Esophagus muscularis mucosa (tissue), 4 donors: ENCODE data around the gene PSME3IP1. TPM values are rescaled to one million over a fixed set of nuclear protein-coding genes. Genes with fewer than 3 reads are reported as not detected.
A peak's percentile ranks its signal among the peaks of the same experiment; 100 is the strongest.

Experiments
- DNase-seq: peaks from one replicate; pipeline ENCODE4 v3.0.0-alpha.2; 2017; ENCODE audit errors: extremely low spot score
- H3K27ac ChIP-seq, 4 donors: fragments of 200-600 bp; sonication (generic); replicated peaks in 1 of 4; 1 replicate in 3 of 4; 2 replicates in 1 of 4; pipeline ENCODE4 v1.5.1; 2016 to 2019; ENCODE audit warnings: mild to moderate bottlenecking in 1 of 4
- H3K27me3 ChIP-seq, 4 donors: fragments of 200-600 bp; sonication (generic); one replicate each; pipeline versions ENCODE4 v1.5.1 to v1.6.0; 2016 to 2019
- H3K36me3 ChIP-seq, 4 donors: fragments of 200-600 bp; sonication (generic); one replicate each; pipeline ENCODE4 v1.5.1; 2016 to 2019
- H3K4me1 ChIP-seq, 4 donors: fragments of 200-600 bp; sonication (generic); one replicate each; pipeline ENCODE4 v1.5.1; 2016 to 2019
- H3K4me3 ChIP-seq, 4 donors: fragments of 200-600 bp; sonication (generic); 1 replicate in 2 of 4; 2 replicates in 2 of 4; pipeline ENCODE4 v1.5.1; 2016 to 2019; ENCODE audit warnings: mild to moderate bottlenecking in 4 of 4, moderate library complexity in 1 of 4
- H3K9me3 ChIP-seq, 4 donors: fragments of 200-600 bp; sonication (generic); 1 replicate in 3 of 4; 2 replicates in 1 of 4; pipeline ENCODE4 v1.5.1; 2016 to 2019
- CTCF ChIP-seq, 3 experiments: fragments of 200-600 bp in 2 of 3; fragments of 450-650 bp in 1 of 3; sonication (generic) in 2 of 3; IDR thresholded peaks; one replicate each; pipeline ENCODE4 v1.5.1; 2017 to 2019; ENCODE audit warnings: antibody characterized with exemption in 3 of 3, mild to moderate bottlenecking in 2 of 3, moderate library complexity in 1 of 3
- EP300 ChIP-seq: sonication (generic); formaldehyde crosslinking; IDR thresholded peaks from one replicate; pipeline ENCODE4 v1.6.1; 2017; ENCODE audit warnings: antibody characterized with exemption
- POLR2A ChIP-seq: fragments of 450-650 bp; IDR thresholded peaks from one replicate; pipeline ENCODE4 v1.6.1; 2017; ENCODE audit warnings: antibody characterized with exemption, moderate library complexity, mild to moderate bottlenecking, low read depth
- POLR2AphosphoS5 ChIP-seq, 2 donors: sonication (generic); formaldehyde crosslinking; IDR thresholded peaks; one replicate each; pipeline ENCODE4 v1.6.1; 2017; ENCODE audit warnings: antibody characterized with exemption in 2 of 2
- WGBS: methylation state at CpG from one replicate; pipeline ENCODE4 v1.1.5; 2018; 5-methylcytosine and 5-hydroxymethylcytosine counted together
- intact Hi-C: fragments of 100-400 bp; cut with DNase I; formaldehyde crosslinking; loops from one replicate; pipeline ENCODE4 v1.15.1; 2023
- total RNA-seq, 4 donors: library from RNA; depleted of rRNA; stranded (reverse); fragments of >200 nt; gene quantifications; one replicate each; pipeline versions ENCODE4 v1.1.0 to v1.2.1, GENCODE V29; 2016

PSME3IP1 gene
- total RNA-seq, 4 donors from 2014 or later: 47.8 to 60.7 (median 57.5) TPM

GRCh38 chr16:57146040-57146647 lies 39.7 kb downstream of the PSME3IP1 start:
- Histone ChIP-seq H3K4me3 (no peak overlapping the region), H3K27ac (no peak overlapping the region), H3K27me3 (no peaks in the 10 kb centered on the region), H3K36me3 (peaks cover 0 to 26% (median 9%) of the 10 kb centered on the region in 4 donors), H3K4me1 (peaks cover 58 to 66% (median 65%) of the 10 kb centered on the region in 4 donors), H3K9me3 (no peaks in the 10 kb centered on the region)
- no peak for DNase-seq
- 88% methylated on average over 24 of the region's 24 CpGs for WGBS
- TF ChIP-seq CTCF (IDR thresholded peaks at IDR 0.05) (no peak), POLR2AphosphoS5 (IDR thresholded peaks at IDR 0.05) (peak in 1 of 2 donors; percentile 3)
- intact Hi-C loops: no loop called here

- Histone ChIP-seq H3K36me3 (peaks cover 0 to 26% (median 9%) of the 10 kb centered on the region in 4 donors), H3K4me3 (no peak overlapping the region), H3K27me3 (no peaks in the 10 kb centered on the region), H3K9me3 (no peaks in the 10 kb centered on the region), H3K4me1 (peaks cover 61 to 74% (median 70%) of the 10 kb centered on the region in 4 donors), H3K27ac (no peak overlapping the region)
- DNase-seq: no peak
- intact Hi-C loops: no loop called here
- TF ChIP-seq POLR2A: no peak
- TF ChIP-seq POLR2AphosphoS5 (IDR thresholded peaks at IDR 0.05): no peak
- no peak for TF ChIP-seq CTCF (IDR thresholded peaks at IDR 0.05)
- TF ChIP-seq EP300: no peak
- 73% methylated on average over 13 of the region's 14 CpGs for WGBS
Measured at GRCh38 chr16:57145046-57146021, 40.5 kb downstream of the PSME3IP1 start.

GRCh38 chr16:57144027-57144426 lies 41.8 kb downstream of the PSME3IP1 start:
- H3K4me1 ChIP-seq: peaks cover 61 to 86% (median 71%) of the 10 kb centered on the region in 4 donors

GRCh38 chr16:57143149-57143921 lies 42.5 kb downstream of the PSME3IP1 start:
- H3K27me3 ChIP-seq: no peaks in the 10 kb centered on the region
- H3K4me3 ChIP-seq: no peak overlapping the region
- no peaks in the 10 kb centered on the region for H3K9me3 ChIP-seq
- 36% methylated on average over 5 of the region's 14 CpGs for WGBS
- TF ChIP-seq EP300 (no peak), CTCF (IDR thresholded peaks at IDR 0.05) (no peak), POLR2A (no peak), POLR2AphosphoS5 (IDR thresholded peaks at IDR 0.05) (no peak)
- DNase-seq: no peak
- peaks cover 58 to 82% (median 65%) of the 10 kb centered on the region in 4 donors for H3K4me1 ChIP-seq
- H3K36me3 ChIP-seq: peaks cover 0 to 16% (median 4%) of the 10 kb centered on the region in 4 donors
- H3K27ac ChIP-seq: peak overlapping the region in 1 of 4 donors; percentile 26
- intact Hi-C loops: no loop called here

More at GRCh38 chr16:57144027-57144426, 41.8 kb downstream of the PSME3IP1 start:
- Histone ChIP-seq H3K27me3 (no peaks in the 10 kb centered on the region), H3K9me3 (no peaks in the 10 kb centered on the region), H3K27ac (no peak overlapping the region), H3K36me3 (peaks cover 0 to 16% (median 7%) of the 10 kb centered on the region in 4 donors), H3K4me3 (no peak overlapping the region)
- TF ChIP-seq EP300 (no peak), POLR2AphosphoS5 (IDR thresholded peaks at IDR 0.05) (no peak), CTCF (IDR thresholded peaks at IDR 0.05) (no peak)
- intact Hi-C loops: no loop called here
- DNase-seq: no peak
- 86% methylated on average over 1 of the region's 2 CpGs for WGBS
